CD14-positive monocyte (primary cell): Measurements from ENCODE around the gene KCNMA1. TPM values are rescaled to one million over a fixed set of nuclear protein-coding genes. Genes with fewer than 3 reads are reported as not detected.
A peak's percentile ranks its signal among the peaks of the same experiment; 100 is the strongest.

Source experiments
- DNase-seq, 3 donors: peaks; one replicate each; pipeline ENCODE4 v3.0.0-alpha.2; 2011 to 2022
- H2AFZ ChIP-seq: 2 replicates; pipeline ENCODE4 v1.6.0; 2012; ENCODE audit warnings: mild to moderate bottlenecking, low read depth, low read length, inconsistent platforms; ENCODE audit not compliant: insufficient read depth, poor library complexity, severe bottlenecking
- H3K27ac ChIP-seq, 2 donors: 1 replicate in 1 of 2; 2 replicates in 1 of 2; pipeline ENCODE4 v1.5.1; 2012 to 2013; ENCODE audit warnings: low read length in 2 of 2, control low read depth in 1 of 2, inconsistent platforms in 1 of 2, low read depth in 1 of 2, mild to moderate bottlenecking in 1 of 2
- H3K27me3 ChIP-seq, 2 donors: one replicate each; pipeline versions ENCODE4 v1.6.0 to v1.6.1; 2011 to 2013; ENCODE audit warnings: low read length in 2 of 2; ENCODE audit not compliant: control insufficient read depth in 2 of 2, insufficient read depth in 2 of 2
- H3K36me3 ChIP-seq, 2 donors: replicated peaks in 1 of 2; 1 replicate in 1 of 2; 2 replicates in 1 of 2; pipeline versions ENCODE4 v1.5.1 to v1.6.1; 2012 to 2013; ENCODE audit warnings: low read length in 2 of 2, control low read depth in 1 of 2, inconsistent platforms in 1 of 2, mild to moderate bottlenecking in 1 of 2; ENCODE audit not compliant: insufficient read depth in 2 of 2, control insufficient read depth in 1 of 2
- H3K4me1 ChIP-seq, 2 donors: 1 replicate in 1 of 2; 2 replicates in 1 of 2; pipeline versions ENCODE4 v1.5.1 to v1.6.1; 2012 to 2013; ENCODE audit warnings: low read length in 2 of 2, control low read depth in 1 of 2, inconsistent platforms in 1 of 2, mild to moderate bottlenecking in 1 of 2, moderate library complexity in 1 of 2; ENCODE audit not compliant: insufficient read depth in 2 of 2, control insufficient read depth in 1 of 2
- H3K4me2 ChIP-seq: replicated peaks from 2 replicates; pipeline ENCODE3; 2012; ENCODE audit warnings: low read length, moderate library complexity, mild to moderate bottlenecking; ENCODE audit not compliant: poor library complexity, severe bottlenecking; ENCODE audit errors: extremely low read depth
- H3K4me3 ChIP-seq, 3 experiments: fragments of 200-600 bp in 1 of 3; sonication (generic) in 1 of 3; replicated peaks in 1 of 3; 1 replicate in 2 of 3; 2 replicates in 1 of 3; pipeline ENCODE4 v1.5.1; 2011 to 2013; ENCODE audit warnings: low read length in 3 of 3, mild to moderate bottlenecking in 3 of 3, control low read depth in 2 of 3, low read depth in 2 of 3, inconsistent platforms in 1 of 3, moderate library complexity in 1 of 3
- H3K79me2 ChIP-seq: 2 replicates; pipeline ENCODE4 v1.6.0; 2012; ENCODE audit warnings: mild to moderate bottlenecking, control low read depth, inconsistent platforms, low read length, moderate library complexity; ENCODE audit not compliant: insufficient read depth
- H3K9ac ChIP-seq: 2 replicates; pipeline ENCODE4 v1.6.0; 2017; ENCODE audit warnings: low read length, mild to moderate bottlenecking; ENCODE audit not compliant: insufficient read depth, poor library complexity, severe bottlenecking
- H3K9me3 ChIP-seq, 2 donors: replicated peaks in 1 of 2; 1 replicate in 1 of 2; 2 replicates in 1 of 2; pipeline versions ENCODE4 v1.5.1 to v1.6.1; 2012 to 2013; ENCODE audit warnings: low read length in 2 of 2, control low read depth in 1 of 2; ENCODE audit not compliant: control insufficient read depth in 1 of 2, insufficient read depth in 1 of 2
- H4K20me1 ChIP-seq: 2 replicates; pipeline ENCODE4 v1.6.0; 2012; ENCODE audit warnings: mild to moderate bottlenecking, low read length, control low read depth, moderate library complexity; ENCODE audit not compliant: insufficient read depth
- H3K27ac Mint-ChIP-seq, 7 donors: one replicate each; pipeline ENCODE4 v1.8.0; 2020; ENCODE audit warnings: mild to moderate bottlenecking in 7 of 7, mixed read lengths in 7 of 7, moderate library complexity in 6 of 7, inconsistent platforms in 2 of 7
- H3K27me3 Mint-ChIP-seq, 3 donors: one replicate each; pipeline ENCODE4 v1.8.0; 2021 to 2022; ENCODE audit warnings: low read depth in 3 of 3, mild to moderate bottlenecking in 3 of 3, mixed read lengths in 3 of 3, moderate library complexity in 3 of 3, inconsistent platforms in 1 of 3
- H3K36me3 Mint-ChIP-seq, 2 donors: one replicate each; pipeline ENCODE4 v1.8.0; 2020; ENCODE audit warnings: mixed read lengths in 2 of 2, inconsistent platforms in 1 of 2, mild to moderate bottlenecking in 1 of 2
- H3K4me1 Mint-ChIP-seq: one replicate; pipeline ENCODE4 v1.8.0; 2020; ENCODE audit warnings: mild to moderate bottlenecking, mixed read lengths
- H3K4me3 Mint-ChIP-seq, 2 donors: one replicate each; pipeline ENCODE4 v1.8.0; 2020; ENCODE audit warnings: mild to moderate bottlenecking in 2 of 2, mixed read lengths in 2 of 2, moderate library complexity in 1 of 2
- H3K9me3 Mint-ChIP-seq, 7 donors: one replicate each; pipeline ENCODE4 v1.8.0; 2020 to 2022; ENCODE audit warnings: mixed read lengths in 7 of 7, mild to moderate bottlenecking in 6 of 7, moderate library complexity in 6 of 7, inconsistent platforms in 2 of 7
- CTCF ChIP-seq: fragments of 200-600 bp; IDR thresholded peaks from one replicate; pipeline ENCODE4 v1.8.0; 2022; ENCODE audit warnings: antibody characterized with exemption, mild to moderate bottlenecking
- WGBS: methylation state at CpG from one replicate; pipeline ENCODE4 v1.1.5; 2013; ENCODE audit warnings: missing lambda C conversion rate; ENCODE audit not compliant: insufficient coverage; 5-methylcytosine and 5-hydroxymethylcytosine counted together
- intact Hi-C, 2 donors: fragments of 100-400 bp; cut with micrococcal nuclease; formaldehyde crosslinking; loops; one replicate each; pipeline versions ENCODE4 v1.15.0 to v1.15.1; 2023
- polyA plus RNA-seq, 3 donors: library from polyadenylated mRNA; depleted of rRNA in 1 of 3; unstranded in 2 of 3; stranded (reverse) in 1 of 3; fragments of 300-500 nt in 2 of 3; fragments of >200 nt in 1 of 3; fragmentation: Illumina TruSeq in 2 of 3; gene quantifications; 1 replicate in 2 of 3; 2 replicates in 1 of 3; pipeline ENCODE4 v1.2.3, GENCODE V29; 2012 to 2021

KCNMA1 gene
- polyA plus RNA-seq, 3 donors, result 0.11 to 1.0 TPM; not detected in 1

- Mint-ChIP-seq H3K36me3 (no peaks in the 10 kb centered on the region), H3K27me3 (peaks cover 2 to 11% (median 2%) of the 10 kb centered on the region in 3 donors), H3K4me3 (no peak overlapping the region), H3K27ac (peak overlapping the region in 1 of 7 donors; percentile 28), H3K9me3 (peaks cover 0 to 1% (median 0%) of the 10 kb centered on the region in 7 donors), H3K4me1 (no peaks in the 10 kb centered on the region)
- intact Hi-C loops, result no loop called here
- Histone ChIP-seq H3K27me3 (no peaks in the 10 kb centered on the region), H3K27ac (no peak overlapping the region), H3K4me2 (no peak overlapping the region), H3K9ac (no peak overlapping the region), H3K79me2 (no peaks in the 10 kb centered on the region), H4K20me1 (no peaks in the 10 kb centered on the region), H3K4me3 (no peak overlapping the region), H3K9me3 (no peaks in the 10 kb centered on the region), H3K36me3 (no peaks in the 10 kb centered on the region), H3K4me1 (no peaks in the 10 kb centered on the region), H2AFZ (no peak overlapping the region)
- no CpG with 5 or more reads among the region's 3 CpGs for WGBS
- DNase-seq, result no peak
- no peak for TF ChIP-seq CTCF
Observed at GRCh38 chr10:77459905-77460304, 177.7 kb downstream of the KCNMA1 start.

- peak overlapping the region in 1 of 7 donors; percentile 42 for H3K27ac Mint-ChIP-seq
- H3K27ac ChIP-seq, result no peak overlapping the region
- no peaks in the 10 kb centered on the region for H3K4me1 Mint-ChIP-seq
- WGBS, result 94% methylated on average over 2 of the region's 3 CpGs
- H3K79me2 ChIP-seq, result no peaks in the 10 kb centered on the region
- H3K4me2 ChIP-seq, result no peak overlapping the region
- H2AFZ ChIP-seq, result no peak overlapping the region
- DNase-seq, result no peak
- no peaks in the 10 kb centered on the region for H3K4me1 ChIP-seq
- no peaks in the 10 kb centered on the region for H3K36me3 ChIP-seq
- no peak overlapping the region for H3K4me3 ChIP-seq
- intact Hi-C loops, result no loop called here
- no peaks in the 10 kb centered on the region for H3K27me3 ChIP-seq
- TF ChIP-seq CTCF, result no peak
- H3K36me3 Mint-ChIP-seq, result no peaks in the 10 kb centered on the region
- H3K27me3 Mint-ChIP-seq, result peaks cover 2 to 15% (median 5%) of the 10 kb centered on the region in 3 donors
- no peaks in the 10 kb centered on the region for H3K9me3 ChIP-seq
- H4K20me1 ChIP-seq, result no peaks in the 10 kb centered on the region
- H3K9ac ChIP-seq, result no peak overlapping the region
- no peak overlapping the region for H3K4me3 Mint-ChIP-seq
- peaks cover 0 to 1% (median 0%) of the 10 kb centered on the region in 7 donors for H3K9me3 Mint-ChIP-seq
Observed at GRCh38 chr10:77458986-77459590, 178.5 kb downstream of the KCNMA1 start.
